SKM-1 treated with dmso at 0.1 percent for 144 hours (cell line): ENCODE measurements around the gene DCAF5.
A peak's percentile ranks its signal among the peaks of the same experiment; 100 is the strongest.
"Not testable (repeated sequence)": the region's sequence is repeated elsewhere in the genome, so short reads cannot be mapped to it uniquely, and the experiment has no call there.

Source experiments
- DNase-seq: peaks from one replicate; lab custom pipeline; 2025; ENCODE audit not compliant: unreplicated experiment; lab: John Stamatoyannopoulos, UW

Gene DCAF5

DNA sequence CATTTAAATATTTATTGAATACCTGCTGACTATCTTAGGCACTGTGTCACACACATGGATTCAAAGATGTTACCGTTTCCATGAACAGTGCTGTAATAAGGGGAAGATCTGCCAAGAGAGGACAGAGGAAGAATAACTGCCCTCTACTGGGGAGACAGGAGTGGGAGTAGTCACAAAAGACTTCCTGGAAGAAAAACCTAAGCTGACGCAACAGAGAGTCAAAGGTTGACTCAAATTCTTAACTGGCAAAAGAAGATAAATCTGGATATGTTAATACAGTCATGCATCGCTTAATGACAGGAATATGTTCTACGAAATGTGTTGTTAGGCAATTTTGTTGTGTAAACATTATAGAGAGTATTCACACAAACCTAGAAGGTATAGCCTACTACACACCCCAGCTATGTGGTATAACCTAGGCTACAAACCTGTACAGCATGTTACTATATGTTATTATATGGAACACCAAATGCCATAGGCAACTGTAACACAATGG is 51.5 kb downstream of the DCAF5 start:
- peak; percentile 64 for DNase-seq

DNA sequence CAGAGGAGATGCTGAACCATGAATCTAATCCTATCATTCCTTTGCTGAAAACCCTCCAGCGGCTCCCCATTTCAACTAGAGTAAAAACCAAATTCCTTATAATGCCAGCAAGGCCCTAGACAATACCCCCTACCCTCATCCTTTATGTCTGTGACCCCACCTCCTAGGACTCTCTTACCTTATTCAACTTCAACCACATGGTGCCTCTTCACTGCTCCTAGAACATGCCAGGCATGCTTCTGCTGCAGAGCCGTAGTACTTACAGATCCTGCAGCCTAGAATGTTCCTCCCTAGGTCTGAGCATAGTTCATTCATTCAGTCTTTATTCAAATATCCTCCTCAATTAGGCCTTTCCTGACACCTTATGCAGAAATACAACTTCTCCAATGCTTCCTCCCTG is 54.9 kb downstream of the DCAF5 start:
- DNase-seq, result no peak

DNA sequence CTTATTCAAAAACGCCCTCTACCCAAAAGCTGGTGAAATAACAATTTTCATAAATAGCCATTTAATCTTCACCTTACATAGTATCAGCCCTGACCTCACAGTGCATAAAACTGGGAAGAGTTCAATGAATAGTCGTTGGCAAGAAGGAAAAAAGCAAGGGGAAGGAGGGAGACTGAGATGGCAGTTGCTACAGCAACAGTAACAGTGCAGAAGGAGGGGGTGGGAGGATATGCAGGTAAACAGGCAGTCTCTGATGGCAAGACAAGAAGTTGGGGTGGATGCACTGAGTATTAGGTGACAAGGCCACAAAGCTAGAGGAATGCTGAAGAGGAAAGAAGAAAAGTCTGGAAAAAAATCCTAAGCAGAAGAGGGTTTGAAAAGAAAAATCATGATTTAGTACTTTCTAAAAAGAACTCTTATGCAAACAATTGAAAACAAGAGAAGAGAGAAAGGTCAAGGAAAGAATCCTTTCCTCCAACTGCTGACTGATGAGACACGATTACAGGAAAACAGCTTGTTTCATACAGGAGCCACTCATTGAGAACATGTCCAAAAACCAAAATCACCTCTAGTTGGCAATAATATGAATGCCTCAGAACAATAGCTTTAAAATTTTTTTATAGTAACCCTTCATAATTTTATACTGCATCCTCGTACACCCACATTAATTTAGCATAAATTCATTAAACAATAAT is 56.0 kb downstream of the DCAF5 start:
- DNase-seq, result no peak

DNA sequence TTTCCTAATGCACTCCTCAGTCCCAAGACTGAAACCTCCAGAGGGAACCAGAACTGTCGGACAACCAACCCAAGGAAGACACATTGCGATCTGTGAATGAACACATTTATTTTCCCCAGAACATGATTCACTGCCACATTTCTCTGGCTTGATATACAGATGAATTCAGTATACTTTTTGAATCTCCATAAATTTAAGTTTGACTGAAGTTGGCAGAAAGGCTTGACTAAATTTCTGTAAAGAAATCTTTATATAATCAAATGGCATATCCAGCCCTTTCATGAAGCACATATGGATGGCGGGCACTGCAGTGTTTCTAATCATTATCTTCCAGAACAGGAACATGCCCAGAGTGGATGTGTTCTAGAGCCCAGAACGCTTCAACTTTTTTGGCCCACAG is 56.7 kb downstream of the DCAF5 start:
- no peak for DNase-seq

DNA sequence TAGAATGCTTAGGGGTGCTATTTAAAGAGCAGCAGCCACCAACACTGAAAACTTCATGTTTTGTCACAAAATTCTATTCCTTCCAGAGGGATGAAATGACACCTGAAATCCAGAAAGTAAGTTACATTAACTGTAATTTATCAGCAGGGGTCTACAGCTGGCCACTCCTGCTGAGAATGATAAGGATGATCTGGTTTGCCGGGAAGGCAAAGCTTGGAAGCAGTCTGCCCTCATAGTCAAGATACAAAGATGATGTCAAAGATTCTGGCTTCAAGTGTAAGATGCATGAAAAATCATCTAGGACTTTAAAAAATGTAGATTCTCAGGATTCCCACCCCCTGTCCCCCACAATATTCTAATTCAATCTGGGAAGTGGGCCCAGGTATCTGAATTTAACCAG is 58.4 kb downstream of the DCAF5 start:
- no peak for DNase-seq

DNA sequence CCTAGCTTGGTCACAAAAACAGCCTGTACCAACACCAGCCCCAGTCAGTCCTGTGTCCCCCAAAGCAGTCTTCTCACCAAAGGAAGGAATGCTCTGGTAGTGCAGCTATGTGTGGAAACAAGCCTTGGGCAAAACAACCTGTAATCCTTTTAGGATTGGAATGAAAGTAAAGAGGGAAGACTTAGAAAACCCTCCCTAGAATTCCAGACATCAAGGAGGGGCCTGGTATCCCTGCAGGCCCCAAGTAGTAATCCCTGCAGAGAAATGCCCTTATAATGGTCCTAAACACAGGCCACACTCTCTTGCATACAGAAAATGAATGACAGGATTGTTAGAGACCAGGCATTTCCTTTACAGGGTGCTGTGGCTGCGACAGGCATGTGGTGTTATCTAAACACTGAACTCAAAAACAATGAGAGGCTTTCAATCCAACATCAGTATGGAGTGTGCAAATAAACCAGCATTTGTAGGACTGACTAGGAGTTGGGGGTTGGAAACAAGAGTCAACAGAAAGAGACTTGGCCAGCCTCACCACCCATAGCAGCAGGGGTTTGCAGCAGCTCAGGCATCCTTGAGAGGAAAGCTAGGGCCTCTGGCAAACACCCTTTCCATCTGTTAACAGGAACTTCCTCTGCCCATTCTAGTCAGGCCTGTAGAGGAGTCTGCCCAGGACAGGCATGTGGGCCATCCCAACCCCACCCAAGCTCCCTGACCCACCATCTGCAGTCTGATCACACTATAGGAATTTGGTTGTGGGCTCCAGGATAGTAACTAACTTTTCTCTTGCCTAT is 59.1 kb downstream of the DCAF5 start:
- no peak for DNase-seq

DNA sequence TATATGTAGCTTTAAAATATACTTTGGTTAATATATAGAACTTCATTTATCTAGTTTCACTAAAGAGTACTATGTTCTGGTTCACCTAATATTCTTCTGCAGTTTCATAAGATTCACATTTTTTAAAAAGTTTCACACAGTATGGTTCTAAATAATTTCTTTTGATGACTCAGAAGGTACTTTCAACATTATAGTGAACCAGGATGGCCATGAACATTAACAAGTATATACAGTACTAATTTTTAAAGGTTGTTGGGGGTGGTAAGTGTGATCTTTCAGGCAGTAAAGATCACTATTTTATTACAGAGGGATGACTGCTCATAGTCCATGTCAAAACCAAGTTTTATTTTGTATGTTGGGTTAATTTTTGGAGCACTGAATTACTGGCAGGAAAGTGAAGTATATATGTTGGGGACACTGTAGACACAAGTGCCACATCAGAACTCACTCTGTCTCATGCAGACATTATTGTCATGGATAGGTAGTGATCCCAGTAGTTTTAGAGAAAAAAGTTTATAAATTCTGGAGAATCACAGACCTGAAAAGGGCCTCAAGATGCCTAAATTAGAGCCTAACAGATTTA is 60.0 kb downstream of the DCAF5 start:
- DNase-seq, result no peak

DNA sequence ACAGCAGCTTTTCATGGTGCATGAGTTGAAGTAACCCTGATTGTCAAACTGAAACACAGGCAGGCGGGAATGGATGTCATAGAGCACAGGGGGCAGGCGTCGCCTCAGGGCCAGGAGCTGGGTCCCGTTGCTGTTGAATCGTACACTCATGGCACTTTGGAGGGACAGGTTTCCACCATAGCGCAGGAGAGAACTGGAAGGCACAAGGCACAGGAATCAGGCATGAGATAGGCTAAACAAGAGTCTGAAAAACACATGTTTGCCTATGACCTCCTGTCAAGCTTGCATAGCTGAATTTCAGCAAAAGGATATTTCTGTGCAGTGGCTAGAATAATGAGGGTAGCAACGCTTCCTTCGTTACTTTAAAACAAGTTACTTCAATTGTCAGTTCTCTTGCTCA is 61.2 kb downstream of the DCAF5 start:
- DNase-seq, result no peak

DNA sequence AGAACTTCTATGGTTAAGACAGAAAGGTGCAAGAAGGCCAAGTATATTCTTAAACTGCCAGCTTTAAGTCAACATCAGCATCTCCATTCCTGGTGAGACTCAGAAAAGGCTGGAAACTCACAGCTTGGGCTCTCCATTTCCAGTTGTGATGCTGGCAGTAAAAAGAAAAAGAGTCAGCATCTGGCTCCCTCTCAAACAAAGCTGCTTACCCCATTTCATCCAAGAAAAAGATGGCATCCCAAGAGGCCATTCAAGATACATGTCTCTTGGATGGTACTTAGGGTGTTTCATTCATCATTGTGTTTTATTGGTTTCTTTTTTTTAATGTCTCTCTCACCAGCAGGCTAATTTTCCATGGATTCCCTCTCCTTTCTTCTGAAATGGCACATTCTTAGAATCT is 61.9 kb downstream of the DCAF5 start:
- DNase-seq, result no peak

DNA sequence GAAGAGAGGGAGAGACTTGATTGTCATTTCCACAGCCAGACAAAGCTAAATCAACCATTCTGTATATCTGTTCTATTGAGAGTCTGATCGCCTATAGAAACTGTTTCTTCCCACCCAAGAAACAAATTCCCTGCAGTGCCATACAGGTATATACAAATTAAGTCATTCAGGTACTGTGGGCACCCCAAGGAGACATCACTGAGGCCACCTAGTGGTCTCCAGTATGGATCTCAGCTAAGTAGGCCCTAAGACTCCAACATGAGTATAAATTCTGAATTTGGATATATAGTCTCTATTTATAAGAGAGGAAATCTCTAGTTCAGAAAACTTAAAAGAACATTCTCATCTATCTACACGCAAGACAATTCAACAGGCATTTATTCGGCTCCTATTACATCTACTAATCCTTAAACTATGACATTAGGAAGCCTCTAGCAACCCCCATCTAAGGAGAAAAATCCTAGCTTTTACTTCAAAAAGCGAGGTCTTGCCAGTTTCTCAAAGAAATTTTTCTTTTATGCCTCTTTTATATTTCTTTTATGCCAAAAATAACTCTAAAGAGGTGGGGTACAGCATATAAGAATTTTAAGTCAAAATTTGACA is 62.6 kb downstream of the DCAF5 start:
- DNase-seq, result no peak

DNA sequence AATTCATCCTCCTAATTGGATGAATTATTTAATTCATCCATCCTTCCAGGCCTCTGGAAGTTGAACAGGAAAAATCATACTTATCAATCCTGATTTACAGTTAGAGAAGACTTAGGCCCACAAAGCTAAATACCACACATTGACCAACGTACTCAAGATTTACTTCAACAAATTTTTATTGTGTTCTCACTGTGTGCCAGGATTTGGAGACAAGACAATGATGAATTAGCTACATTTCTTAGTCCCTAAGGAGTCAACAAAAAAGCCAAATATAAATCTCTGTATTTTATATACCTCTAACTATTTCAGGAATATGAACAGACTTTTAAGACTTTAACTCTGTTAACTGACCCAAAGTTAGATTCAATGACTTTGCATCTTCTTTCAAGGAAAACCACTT is 63.9 kb downstream of the DCAF5 start:
- DNase-seq, result no peak

DNA sequence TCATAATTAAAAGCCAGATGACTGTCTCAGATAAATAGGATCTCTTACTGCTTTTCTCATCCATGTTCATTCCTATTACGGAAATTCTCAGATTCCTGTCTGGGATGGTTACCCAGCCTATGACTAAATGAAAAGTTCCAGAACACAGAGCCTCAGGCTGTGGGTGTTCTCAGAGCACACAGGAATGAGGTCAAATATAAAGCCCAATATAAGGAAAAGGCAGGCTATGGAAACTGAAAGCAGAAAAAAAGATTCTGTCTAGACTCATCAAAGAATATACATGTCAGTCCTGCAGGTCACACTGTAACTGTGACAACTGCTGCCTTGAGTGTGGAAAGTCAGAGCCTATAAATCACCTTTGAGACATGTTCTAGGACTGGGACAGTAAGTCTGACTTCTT is 64.3 kb downstream of the DCAF5 start:
- no peak for DNase-seq

DNA sequence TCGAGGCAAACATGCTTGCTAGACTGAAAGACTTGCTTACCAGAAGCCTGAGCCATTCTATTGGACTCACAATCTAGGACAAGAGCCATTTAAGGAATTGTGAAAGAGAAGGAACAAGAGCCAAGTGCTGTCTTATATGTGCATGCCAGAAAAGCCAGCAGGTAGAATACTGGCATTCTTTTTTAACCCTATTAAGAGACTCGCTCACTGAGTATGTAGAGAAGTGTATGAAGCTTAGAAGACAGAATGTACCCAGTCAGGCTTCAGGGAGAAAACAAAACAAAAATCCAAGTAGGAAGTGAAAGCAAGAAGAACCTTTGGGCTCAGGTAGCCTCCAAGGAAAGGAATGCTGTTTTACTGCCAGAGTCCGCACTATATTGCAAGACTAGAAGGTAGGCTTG is 65.9 kb downstream of the DCAF5 start:
- no peak for DNase-seq

DNA sequence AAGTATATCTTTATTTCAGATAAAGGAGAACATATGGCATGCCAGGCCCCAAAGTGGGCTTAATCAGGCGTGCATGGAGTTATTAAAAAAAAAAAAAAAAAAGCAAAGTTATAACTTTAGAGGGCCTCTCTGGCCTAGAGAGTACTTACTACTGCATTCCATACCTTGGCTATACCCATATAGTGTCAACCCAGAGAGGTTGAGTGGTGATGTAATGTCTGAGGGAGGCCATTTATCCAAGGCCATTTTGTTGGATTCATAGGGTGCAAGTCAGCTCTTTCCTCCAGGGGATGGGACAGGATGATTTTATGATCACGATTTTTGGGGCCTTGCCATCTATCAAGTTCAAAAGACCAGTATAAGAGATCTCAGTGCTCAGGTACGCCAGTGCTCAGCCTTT is 66.4 kb downstream of the DCAF5 start:
- no peak for DNase-seq

DNA sequence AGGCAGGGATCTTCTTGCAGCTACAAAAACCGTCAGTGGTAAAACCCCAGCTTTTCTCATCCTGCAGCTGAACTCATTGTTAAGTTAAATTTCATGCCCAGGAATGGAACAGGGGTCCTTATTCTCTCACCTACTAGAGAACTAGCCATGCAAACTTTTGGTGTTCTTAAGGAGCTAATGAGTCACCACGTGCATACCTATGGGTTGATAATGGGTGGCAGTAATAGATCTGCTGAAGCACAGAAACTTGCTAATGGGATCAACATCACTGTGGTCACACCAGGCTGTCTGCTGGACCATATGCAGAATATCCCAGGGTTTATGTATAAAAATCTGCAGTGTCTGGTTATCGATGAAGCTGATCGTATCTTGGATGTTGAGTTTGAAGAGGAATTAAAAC is 68.9 kb downstream of the DCAF5 start:
- DNase-seq, result no peak

DNA sequence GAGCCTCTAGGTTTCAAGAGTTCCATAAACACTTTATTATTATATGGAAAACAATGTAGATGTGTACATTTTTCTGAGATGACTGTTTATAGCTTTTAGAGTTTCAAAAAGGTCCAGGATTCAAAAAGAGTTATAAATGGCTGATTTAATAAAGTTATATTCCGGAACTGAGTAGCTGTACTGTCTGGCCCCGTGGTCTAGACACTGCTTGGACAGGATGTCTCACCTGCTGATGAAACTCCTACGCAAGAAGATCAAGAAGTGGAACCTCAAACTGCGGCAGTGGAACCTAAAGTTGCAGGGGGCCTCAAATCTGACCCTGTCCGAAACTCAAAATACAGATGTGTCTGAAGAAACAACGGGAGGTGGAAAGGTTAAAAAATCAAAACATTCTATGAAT is 69.7 kb downstream of the DCAF5 start:
- DNase-seq, result no peak

DNA sequence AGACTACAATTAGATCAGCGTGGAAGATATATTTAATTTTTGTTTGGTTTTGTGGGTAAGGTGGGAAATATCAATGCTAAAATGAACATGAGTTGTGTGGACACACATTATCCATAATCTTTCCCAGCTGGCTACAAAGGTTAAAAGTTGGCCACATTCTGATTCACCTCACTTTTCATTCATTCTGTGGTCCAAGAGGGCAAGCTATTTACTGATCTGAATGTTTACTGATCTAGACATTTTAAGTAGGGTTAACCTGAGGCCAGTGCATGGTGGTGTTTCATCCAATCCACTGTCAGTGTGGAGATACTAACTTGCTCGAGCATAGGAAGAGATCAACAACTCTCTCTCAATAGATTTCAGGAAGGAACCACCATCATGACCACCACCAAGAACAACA is 71.6 kb downstream of the DCAF5 start:
- DNase-seq, result no peak

DNA sequence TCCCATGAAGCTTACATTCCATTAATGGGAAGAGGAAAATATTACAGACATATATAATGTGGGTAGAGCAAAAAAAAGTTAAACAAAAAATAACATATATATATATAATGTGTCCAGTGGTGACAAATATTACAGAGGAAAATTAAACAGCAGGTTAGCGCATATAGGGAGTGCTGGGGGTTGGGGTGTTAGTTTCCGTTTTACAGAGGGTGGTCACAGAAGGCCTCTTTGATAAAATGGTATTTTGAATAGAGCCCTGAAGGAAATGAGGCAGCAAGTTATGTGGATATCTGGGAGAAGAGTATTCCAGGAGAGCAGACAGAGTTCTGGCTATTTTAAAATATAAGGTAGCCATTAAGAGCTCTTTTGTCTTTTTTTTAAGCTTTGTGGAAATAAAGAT is 73.2 kb downstream of the DCAF5 start:
- DNase-seq, result no peak

DNA sequence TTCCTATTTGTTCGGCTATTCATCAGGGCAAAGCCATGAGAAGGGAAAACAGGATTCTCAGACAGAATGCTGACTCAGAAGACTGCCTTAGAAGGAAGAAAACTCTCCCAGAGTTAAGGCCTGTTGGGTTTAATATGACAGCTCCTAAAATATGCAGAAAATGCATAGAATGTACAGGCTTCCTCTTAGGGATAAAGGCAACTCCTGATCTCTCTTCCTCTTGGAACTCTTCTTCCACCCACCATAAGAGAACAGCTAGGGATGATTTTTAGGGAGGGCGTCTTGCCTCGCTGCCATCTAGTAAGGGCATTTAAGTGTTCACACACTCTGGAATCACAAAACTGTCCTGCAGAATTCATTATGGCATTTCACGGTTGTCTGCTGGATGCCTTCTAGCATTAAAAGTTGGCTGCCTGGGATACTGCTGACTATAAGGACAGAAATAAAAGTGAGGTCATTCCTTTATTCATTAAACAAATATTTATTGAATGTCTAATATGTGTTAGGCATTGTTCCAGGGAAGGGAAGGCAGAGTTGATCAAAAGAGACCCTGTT is 73.7 kb downstream of the DCAF5 start:
- no peak for DNase-seq

DNA sequence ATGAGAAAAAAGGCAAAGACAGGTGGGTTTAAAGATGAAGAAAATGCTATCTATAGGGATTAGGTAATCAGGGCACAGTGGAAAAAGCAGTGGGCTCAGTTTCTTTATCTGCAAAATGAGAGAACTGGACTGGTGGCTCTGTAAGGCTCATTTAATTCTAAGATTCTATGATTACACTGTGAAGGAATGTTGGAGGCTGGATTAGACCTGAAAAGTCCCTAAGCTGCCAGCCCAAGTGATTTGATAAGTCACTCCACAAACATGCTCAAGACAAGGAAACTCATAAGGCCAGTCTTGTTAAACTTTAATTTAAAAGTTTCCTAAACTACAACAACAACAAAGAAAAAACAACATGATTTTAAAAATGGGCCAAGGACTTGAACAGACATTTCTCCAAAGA is 75.1 kb downstream of the DCAF5 start:
- DNase-seq, result no peak

DNA sequence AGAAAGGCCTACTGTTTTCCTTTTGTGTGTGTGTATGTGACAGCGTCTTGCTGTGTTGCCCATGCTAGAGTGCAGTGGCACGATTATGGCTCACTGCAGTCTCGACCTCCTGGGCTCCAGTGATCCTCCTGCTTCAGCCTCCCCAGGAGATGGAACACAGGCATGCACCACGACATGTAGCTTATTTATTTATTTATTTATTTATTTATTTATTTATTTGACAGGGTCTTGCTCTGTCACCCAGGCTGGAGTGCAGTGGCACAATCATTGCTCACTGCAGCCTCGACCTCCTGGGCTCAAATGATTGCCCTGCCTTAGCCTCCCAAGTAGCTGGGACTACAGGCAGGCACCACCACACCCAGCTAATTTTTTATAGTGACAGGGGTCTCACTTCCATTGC is 75.7 kb downstream of the DCAF5 start:
- DNase-seq, result not testable (repeated sequence)

DNA sequence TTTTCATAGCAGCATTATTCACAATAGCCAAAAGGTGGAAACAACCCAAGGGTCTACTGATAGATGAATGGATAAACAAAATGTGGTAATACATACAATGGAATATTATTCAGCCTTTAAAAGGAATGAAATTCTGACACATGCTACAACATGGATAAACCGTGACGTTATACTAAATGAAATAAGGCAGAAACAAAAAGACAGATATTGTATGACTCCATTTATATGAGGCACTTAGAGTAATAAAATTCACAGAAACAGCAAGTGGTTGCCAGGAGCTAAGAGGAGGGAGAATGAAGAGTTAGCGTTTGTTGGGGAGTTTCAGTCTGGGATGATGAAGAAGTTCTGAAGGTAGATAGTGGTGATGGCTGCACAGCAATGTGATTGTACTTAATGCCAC is 76.6 kb downstream of the DCAF5 start:
- no peak for DNase-seq
